Measurements from ENCODE around the gene LPIN1.
A peak's percentile ranks its signal among the peaks of the same experiment; 100 is the strongest.

LPIN1 gene, protein sequence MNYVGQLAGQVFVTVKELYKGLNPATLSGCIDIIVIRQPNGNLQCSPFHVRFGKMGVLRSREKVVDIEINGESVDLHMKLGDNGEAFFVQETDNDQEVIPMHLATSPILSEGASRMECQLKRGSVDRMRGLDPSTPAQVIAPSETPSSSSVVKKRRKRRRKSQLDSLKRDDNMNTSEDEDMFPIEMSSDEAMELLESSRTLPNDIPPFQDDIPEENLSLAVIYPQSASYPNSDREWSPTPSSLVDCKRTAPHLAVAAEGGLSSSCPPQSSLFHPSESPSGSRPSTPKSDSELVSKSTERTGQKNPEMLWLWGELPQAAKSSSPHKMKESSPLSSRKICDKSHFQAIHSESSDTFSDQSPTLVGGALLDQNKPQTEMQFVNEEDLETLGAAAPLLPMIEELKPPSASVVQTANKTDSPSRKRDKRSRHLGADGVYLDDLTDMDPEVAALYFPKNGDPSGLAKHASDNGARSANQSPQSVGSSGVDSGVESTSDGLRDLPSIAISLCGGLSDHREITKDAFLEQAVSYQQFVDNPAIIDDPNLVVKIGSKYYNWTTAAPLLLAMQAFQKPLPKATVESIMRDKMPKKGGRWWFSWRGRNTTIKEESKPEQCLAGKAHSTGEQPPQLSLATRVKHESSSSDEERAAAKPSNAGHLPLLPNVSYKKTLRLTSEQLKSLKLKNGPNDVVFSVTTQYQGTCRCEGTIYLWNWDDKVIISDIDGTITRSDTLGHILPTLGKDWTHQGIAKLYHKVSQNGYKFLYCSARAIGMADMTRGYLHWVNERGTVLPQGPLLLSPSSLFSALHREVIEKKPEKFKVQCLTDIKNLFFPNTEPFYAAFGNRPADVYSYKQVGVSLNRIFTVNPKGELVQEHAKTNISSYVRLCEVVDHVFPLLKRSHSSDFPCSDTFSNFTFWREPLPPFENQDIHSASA

DNA sequence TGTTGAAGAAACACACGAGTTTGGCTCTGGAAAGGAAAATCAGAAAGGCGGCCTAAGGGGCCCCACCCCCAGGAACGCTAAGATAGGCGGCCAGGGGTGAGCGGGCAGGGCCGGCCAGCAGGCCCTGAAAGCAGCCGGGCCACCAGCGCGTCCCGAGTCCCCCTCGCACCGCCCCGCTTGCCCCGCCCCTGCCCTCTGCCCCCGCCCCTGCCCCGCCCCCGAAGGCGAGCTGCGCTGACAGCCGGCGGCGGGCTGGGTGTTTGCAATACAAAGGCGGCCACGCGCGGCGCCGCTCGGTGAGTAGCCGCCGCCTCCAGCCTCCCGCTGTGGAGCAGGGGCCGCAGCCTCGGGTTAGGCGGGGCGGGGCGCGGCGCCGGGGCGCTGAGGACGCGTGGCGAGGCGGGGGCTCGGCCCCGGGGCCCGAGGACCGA lies at the start of gene LPIN1:
LPIN1 (plus strand) TSS at position 257 of the 431 bp plus-strand sequence. CDS start 18,910 bp downstream, outside the sequence.
- DNase-seq (ENCODE audit: low read depth in 2 of 2), result peak; percentile 79 to 85

DNA sequence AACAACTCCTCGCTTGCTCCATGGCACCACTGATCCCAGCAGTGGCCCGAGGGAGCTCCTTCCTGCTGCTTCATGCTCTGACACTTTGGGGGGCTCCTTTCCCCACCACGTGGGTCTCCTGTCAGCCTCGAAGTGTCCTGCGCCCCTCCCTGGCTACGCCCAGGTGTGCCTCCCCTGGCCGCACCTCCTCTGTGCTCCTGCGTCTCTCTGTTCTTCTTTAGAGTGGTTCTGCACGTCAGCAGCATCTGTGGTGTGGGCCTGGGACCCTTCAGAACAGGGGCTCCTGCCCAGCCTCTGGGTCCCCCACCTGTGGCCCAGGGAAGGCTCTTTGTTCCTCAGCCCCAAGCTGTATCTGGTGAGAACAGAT lies 49.7 kb upstream of the LPIN1 start:
- no peak for DNase-seq (ENCODE audit: low read depth in 2 of 2)

DNA sequence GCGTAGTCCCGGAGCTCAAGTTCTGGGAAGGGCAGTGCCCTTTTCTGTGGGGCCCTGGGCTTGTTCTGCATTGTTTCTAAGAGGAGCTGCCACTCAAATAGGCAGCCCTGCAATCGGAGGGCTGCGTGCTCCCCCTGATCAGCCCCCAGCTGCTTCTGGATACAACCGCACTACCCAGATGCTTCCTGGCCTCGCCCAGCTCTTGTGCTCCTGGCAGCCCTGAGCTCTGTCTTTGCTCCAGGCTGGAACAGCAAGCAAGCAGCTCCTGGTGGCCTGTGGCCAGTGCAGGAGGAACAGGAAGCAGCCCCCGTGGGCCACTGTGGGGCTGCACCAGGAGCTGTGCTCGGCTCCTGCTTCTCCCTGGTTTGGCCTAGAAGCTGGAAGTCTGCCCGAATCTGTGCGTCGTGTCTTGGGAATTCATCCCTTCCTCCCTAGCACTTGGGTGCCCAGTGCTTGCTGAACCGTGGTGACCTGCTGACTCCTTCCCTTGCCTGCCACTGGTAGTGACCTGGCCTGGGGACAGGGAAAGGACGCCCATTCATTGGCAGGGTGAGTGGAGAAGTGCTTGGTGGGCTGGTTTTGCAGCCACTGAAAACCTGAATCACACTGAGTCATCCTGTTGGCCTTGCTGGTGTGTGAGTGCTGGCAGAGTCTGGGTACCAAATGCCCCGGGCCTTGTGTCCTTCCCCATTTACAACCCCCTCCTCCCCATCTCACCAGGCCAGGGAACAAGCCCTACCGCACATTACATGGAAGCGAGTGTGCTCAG lies 49.1 kb upstream of the LPIN1 start:
- DNase-seq (ENCODE audit: low read depth in 2 of 2), result no peak

DNA sequence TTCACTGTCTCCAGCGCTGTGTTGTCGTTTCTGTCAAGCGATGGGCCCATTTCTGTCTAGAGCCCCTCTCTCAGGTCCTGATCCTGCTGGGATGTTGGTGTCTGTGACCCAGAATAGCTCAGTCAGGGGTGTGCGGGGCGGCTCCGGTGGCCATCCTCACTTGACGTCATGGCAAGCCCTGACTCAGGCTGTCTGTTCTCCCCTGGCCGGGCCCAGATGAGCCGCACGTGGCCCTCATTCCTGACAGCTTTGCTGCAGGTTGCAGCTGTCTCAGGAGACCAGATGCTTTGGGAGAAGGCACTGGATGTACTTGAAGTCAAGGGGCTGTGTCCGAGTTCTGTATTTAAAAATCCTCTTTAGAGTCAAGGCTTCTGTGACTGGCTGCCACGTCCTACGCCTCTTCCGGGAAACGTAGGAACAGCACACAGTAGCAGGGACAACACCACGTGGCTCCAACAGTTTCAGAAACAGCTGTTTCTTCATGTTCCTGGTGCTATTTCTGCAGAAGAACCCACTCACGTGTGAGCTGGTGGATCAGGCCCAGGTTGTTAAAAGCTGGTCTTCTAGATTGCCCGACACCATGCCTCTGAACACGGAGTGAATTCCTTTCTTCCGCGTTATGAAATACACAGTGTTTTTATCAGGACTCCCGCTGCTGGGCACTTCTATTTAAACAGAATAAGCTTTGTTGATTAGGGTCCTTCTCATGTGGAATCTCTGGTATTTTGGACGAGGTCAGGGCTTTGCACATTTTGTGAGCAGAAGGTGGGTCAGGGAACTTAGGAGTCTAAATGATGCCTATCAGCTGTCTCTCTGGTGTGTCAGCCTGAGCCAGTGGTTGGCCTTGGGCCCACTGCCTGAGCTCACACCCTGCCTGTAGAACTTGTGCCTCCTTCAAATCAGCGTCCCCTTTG lies 48.2 kb upstream of the LPIN1 start:
- no peak for DNase-seq (ENCODE audit: low read depth in 2 of 2)

DNA sequence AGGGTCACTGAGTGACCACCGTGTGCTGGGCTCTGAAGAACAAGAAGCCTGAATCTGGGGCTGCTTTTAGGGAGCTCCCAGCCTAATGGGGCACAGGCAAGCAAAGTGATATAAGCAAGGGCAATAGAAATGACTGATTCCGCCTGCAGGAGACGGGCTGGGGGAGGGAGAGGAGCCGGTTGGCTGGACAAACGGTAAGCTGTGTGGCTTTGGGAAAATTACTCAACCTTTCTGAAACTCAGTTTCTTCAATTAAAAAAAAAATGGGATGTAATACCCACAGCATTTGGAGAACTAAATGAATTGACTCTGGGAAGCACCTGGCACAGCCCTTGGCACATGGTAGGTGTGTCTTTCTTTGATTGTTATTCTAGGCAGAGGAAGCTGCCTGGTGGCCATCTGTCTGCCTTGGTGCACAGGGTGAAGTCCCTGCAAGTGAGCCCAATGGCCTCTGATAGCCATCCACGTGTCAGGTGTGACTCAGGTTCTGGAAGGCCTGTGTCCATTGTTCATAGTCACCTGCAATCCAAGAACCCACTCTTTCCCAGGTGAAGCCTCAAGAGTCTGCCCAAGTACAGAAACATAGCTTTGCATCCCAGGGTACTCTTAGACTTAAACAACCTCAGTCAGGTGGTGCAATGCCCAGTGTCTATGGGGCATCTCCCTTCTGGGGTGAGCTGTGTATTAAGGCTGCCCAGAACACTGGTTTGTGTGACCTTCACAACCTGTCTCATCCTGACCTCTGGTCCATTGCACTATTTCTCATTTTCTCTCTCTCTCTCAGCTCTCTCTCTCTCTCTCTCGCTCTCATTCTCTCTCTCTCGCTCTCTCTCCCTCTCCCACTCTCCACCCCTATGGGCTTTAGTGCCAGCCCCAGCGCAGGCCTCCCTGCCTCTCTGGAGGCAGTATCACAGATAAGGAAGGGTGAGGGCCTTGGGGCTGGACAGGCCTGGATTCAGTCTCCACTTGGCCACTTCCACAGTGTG lies 46.5 kb upstream of the LPIN1 start:
- DNase-seq (ENCODE audit: low read depth in 2 of 2), result no peak

DNA sequence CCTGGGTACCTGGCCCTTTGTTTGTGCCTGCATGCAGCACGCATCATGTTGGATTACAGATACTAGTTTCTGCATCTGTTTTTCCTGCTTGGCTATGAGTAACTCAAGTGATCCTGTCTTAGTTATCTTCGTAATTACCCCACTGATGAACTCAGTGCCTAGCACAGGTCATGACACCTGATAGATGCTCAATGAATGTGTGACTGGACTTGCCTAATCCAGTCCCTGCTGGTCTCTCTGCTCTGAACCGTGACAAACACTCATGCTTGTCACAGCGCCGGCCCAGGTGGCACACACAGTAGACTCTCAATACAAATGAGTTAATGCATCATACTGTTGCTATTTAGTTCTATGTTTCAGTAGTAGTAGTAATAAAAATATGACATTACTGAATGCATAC lies 45.2 kb upstream of the LPIN1 start:
- no peak for DNase-seq (ENCODE audit: low read depth in 2 of 2)

DNA sequence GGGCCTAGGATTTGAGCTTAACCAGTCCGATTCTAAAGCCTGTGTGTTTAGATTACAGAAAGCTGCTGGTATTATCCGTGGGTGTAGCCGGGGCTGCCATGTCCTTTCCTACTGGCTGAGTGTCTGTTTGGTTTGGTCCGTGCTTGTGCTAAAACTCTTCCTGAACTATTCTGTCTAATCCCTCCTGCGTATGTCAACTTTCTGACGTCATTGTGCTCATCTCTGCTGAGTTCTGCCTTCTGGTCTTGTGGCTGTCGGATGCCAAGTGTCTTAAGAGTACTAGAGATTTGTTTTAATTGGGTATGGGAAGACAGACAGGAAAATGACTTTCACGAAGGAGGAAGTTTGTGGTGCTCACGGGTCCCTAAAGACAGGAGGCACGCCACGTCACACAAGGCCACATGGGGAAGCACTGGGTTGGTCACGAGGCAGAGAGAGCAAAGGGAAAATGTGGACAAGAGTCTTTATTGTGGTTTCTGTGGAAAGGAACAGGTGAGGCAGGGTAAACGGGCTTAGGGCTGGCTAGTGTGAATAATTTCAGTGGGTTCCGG lies 44.6 kb upstream of the LPIN1 start:
- DNase-seq (ENCODE audit: low read depth in 2 of 2), result no peak

DNA sequence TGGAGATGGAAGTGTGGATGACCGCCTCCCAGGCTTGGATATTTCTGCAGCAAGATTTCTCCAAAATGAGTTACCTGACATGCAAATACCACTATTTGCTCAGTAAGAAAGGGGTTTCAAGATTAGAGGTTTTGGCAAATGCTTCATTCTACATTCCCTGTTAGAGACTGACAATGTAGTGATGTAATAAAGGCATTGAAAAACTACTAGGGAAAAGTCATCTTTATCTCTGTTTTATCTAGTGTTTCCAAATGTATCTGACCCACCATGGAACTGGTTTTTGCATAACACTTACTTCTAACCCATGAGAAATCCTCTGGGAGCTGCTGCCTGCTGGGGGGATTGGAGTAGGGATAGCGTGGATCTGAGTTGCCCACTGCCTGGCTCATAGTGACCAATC lies 43.5 kb upstream of the LPIN1 start:
- DNase-seq (ENCODE audit: low read depth in 2 of 2), result no peak

DNA sequence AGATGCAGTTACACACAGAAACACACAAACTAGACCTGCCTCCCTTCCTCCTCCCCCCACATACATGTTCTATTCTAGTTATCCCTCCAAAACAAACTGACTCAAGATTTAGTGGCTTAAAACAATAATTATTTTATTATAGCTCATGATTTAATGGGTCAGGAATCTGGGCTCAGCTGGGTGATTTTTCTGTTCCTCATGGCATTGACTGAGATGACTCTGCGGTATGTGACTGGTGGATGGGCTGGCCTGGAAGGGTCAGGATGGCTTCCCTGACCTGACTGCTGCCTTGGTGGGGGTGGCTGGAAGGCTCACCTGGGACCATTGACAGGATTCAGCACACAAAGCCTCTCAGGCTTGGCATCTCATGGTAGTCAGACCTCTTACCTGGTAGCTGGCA lies 42.7 kb upstream of the LPIN1 start:
- DNase-seq (ENCODE audit: low read depth in 2 of 2), result no peak

DNA sequence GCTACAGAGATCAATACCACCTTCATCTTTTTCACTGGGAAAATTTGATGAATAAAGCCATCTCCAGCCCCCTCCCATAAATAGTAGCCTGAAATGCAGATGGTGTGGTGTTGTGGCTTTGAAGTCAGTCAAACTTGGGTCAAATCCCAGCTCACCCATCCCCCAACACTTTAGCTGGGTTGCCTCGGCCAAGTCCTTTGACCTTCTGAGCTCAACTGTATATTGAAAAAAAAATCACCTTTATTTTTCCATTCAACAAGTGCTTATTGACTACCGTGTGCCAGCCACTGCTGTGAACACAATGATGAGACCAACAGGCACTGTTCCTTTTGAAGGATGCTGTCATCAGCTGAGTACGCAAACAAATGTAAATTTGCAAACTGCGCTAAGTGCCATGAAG lies 41.4 kb upstream of the LPIN1 start:
- DNase-seq (ENCODE audit: low read depth in 2 of 2), result no peak

DNA sequence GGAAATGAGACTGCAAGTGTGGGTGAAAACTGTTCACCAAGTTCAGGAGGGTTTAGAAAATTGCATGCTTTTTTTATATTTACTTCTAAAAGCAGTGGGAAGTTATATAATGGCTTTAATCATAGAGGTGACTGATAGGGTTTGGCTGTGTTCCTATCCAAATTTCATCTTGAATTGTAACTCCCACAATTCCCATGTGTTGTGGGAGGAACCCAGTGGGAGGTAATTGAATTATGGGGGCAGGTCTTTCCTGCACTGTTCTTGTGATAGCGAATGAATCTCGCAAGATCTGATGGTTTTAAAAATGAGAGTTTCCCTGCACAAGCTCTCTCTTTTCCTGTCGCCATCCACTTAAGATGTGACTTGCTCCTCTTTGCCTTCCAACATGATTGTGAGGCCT lies 40.7 kb upstream of the LPIN1 start:
- no peak for DNase-seq (ENCODE audit: low read depth in 2 of 2)

DNA sequence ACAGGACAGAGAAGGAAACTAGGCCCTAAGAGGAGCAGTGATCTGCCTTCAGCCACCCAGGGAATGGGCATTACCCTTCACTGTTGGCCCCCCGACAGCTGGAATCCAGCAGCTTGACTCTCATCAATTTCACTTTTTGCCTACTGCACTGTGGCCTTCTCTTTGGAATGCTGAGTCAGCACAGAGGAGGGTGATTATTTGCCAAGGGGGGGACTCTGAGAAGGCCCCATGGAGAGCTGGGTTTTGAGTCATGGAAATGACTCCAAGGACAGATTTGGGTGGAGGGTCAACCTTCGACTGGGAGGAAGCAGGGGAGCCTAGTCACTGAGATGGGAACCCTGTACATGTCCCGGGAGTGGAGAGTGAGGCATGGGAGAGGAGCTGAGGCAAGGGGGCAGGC lies 38.3 kb upstream of the LPIN1 start:
- DNase-seq (ENCODE audit: low read depth in 2 of 2), result no peak

DNA sequence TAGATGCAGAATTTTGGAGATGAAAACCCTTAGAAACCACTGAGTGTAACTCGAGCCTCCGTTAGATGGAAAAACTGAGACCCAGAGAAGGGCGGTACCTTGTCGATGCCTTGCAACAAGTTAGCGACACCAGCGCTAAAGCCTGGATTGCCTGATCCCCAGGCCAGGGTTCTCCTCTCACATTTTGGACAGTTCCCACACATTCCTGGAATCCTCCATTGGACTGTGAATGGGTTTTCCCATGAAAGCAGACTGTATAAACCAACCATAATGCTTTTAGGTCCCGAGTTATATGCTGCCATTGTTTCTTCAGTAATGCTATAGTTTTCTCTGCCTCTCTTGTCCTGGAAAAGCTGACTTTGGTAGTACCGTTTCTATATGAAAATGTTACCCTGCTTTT lies 37.1 kb upstream of the LPIN1 start:
- DNase-seq (ENCODE audit: low read depth in 2 of 2), result no peak

DNA sequence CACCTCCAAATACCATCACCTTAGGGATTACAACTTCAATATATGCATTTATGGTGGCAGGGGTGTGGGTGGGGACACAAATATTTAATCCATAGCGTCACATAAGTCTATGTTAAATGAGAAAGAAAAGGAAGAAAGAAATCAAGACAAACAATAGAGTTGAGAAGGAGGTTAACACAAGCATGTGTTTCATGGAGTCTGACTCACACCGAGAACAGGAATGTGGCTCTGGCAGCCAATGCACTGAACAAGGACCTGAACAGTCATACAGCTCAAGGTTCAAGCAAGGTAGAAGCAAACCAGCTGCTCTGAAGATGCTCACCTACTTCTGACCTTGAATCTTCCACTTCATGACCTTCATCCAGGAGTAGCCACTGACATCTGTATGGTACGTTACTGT lies 36.2 kb upstream of the LPIN1 start:
- no peak for DNase-seq (ENCODE audit: low read depth in 2 of 2)

DNA sequence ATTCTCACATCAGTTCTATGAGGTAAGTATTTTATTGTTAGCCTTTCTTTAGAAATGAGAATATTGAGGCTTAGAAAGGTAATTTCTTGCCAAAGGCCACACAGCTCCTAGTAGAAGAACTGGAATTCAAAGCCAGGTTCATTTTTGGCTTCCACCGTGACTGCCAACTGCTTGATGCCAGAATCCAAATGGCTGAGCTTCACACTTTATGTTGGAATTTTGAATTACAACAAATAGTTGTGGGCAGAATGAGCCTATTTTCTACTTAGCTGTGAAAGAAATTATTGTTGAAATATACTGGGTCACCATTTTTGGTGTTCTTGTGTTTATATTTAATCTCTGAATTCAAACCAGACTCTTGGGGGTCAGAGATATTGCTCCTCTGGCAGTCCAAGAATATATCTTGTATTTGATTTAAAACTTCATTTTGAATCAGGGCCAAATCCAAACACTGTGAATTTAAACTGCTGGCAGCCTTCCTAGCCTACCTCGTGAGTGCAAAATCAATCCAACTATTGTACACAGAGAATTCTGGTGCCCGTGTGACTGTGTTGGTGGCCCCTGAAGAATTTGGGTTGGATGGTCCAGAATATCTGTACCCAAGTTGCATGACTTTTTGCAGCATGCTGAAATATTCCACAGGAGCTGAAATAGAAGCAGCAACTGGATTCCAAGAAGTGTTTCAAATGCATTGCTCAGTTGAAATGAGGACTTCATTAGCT lies 35.6 kb upstream of the LPIN1 start:
- no peak for DNase-seq (ENCODE audit: low read depth in 2 of 2)

DNA sequence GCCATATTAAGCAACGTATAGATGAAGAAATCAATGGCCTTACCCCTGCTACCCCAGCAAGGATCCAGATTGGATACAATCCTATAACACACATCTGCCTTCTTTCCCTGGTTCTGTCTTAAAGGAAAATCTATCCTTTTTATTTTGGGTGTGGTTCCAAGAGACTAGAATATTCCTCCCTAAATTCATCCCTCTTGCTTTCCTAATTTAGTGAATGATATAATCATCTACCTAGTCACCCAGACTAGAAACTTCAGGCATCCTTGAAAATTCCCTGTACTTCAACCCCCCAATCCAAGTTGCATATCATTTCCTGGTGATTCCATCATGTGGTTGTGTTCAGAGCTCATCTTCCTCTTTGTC lies 35.1 kb upstream of the LPIN1 start:
- DNase-seq (ENCODE audit: low read depth in 2 of 2), result no peak

DNA sequence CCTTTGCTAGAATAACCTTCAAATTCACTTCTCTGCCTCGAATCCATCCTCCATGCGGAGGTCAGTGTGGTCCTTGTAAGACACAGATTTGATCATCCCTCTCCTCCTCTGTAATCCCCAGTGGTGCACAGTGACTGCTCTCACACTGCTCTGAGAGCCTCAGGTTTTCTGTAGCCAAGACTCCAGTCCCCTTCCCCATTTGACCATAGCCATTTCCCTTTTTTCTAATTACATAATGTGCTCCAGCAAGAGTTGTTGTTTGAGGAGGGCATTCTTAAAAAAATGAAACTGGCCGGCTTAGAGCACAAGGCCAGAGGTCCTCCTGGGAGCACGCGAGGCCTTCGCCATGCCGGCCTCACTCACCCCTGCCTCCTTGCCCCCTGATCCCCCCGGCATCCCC lies 34.7 kb upstream of the LPIN1 start:
- DNase-seq (ENCODE audit: low read depth in 2 of 2), result no peak

DNA sequence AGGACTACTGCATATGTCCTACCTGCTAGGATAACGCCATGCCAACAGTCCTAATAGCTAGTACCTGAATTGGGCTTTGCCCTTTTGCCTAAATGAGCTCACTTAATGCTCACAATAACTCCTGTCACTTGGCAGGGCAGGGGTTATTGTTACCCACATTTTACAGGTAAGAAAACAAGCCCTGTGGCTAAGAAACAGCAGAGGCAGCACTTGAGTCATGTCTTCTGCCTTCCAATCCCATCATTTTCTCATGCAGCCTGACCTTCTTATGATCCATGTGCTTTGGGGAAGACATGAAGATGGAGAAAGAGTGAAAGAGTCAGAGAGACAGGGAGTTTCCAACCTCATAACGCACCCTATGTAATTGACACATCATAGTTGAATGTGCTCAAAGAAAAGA lies 33.6 kb upstream of the LPIN1 start:
- no peak for DNase-seq (ENCODE audit: low read depth in 2 of 2)

DNA sequence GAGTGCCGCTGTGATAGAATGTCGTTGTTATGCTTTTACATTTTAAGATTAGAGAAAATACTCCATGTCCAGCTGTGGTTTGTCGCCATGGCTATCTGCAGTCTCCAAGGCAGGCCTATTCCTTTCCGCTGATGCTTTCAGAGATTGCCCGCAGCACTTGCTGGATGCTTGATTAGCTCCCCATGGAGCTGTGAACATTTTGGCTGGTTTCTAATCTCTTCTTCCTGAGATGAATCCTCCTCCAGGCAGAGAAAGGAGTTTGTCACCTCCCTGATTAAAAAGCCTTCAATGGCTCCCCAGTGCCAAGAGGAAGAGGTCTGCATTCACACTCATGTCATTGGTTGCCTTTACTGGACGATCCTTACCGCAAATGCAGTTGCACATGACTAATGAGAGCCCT lies 32.6 kb upstream of the LPIN1 start:
- no peak for DNase-seq (ENCODE audit: low read depth in 2 of 2)
